GM12878 (cell line): ENCODE results near the gene CCDC28A. TPM values are rescaled to one million over a fixed set of nuclear protein-coding genes. Genes with fewer than 3 reads are reported as not detected.

Experiments
- ATAC-seq: fragments of 200-7000 bp; cut with Tn5 transposase; 3 replicates; pipeline ENCODE4 v1.9.1; 2020; ENCODE audit warnings: mild to moderate bottlenecking, moderate library complexity
- BruUV-seq: library from RNA; stranded (reverse); fragments of 400-500 nt; replicated peaks from 2 replicates; lab custom pipeline; 2021; lab: Mats Ljungman, UMichigan
- CTCF ChIA-PET: fragments of 300-600 bp; sonication (Branson Sonifier 250); formaldehyde crosslinking; extraction: SDS; loops from one replicate; lab custom pipeline; 2021; ENCODE audit warnings: inconsistent platforms; lab: Yijun Ruan, JAX
- POLR2A ChIA-PET: fragments of 350-600 bp; formaldehyde crosslinking; extraction: SDS; loops from one replicate; lab custom pipeline; 2021; ENCODE audit warnings: inconsistent platforms; lab: Charles Lee
- RAD21 ChIA-PET: fragments of 300-600 bp; sonication (Branson Sonifier 250); formaldehyde crosslinking; loops from one replicate; lab custom pipeline; 2023; ENCODE audit warnings: antibody characterized with exemption; ENCODE audit not compliant: unreplicated experiment; lab: Charles Lee
- SMC1A ChIA-PET: fragments of 300-600 bp; sonication (Branson Sonifier 250); formaldehyde crosslinking; loops from one replicate; lab custom pipeline; 2023; ENCODE audit not compliant: unreplicated experiment, uncharacterized antibody; lab: Charles Lee
- DNase-seq: peaks from one replicate; pipeline ENCODE4 v3.0.0-alpha.2; 2011; ENCODE audit warnings: low read depth, low spot score
- FAIRE-seq: peaks from 3 replicates; lab custom pipeline; 2011; peaks lifted over from hg19 to GRCh38; lab: Jason Lieb, UNC
- H2AFZ ChIP-seq: 2 replicates; pipeline ENCODE4 v1.6.0; 2011; ENCODE audit warnings: low read depth, low read length, control low read depth; ENCODE audit not compliant: control insufficient read depth
- H3K27ac ChIP-seq: 2 replicates; pipeline ENCODE4 v1.5.1; 2011; ENCODE audit warnings: control low read depth; ENCODE audit not compliant: control insufficient read depth, insufficient read depth
- H3K27me3 ChIP-seq, 2 experiments: replicated peaks in 1 of 2; 2 replicates each; pipeline versions ENCODE4 v1.6.0 to v1.6.1; 2011; ENCODE audit warnings: low read length in 1 of 2; ENCODE audit not compliant: control insufficient read depth in 2 of 2, insufficient read depth in 2 of 2
- H3K36me3 ChIP-seq, 2 experiments: 2 replicates each; pipeline ENCODE4 v1.5.1; 2011; ENCODE audit warnings: low read length in 1 of 2; ENCODE audit not compliant: control insufficient read depth in 2 of 2, insufficient read depth in 2 of 2
- H3K4me1 ChIP-seq: 2 replicates; pipeline ENCODE4 v1.6.1; 2011; ENCODE audit warnings: mild to moderate bottlenecking, low read length, moderate library complexity, mixed read lengths; ENCODE audit not compliant: control insufficient read depth, insufficient read depth
- H3K4me2 ChIP-seq: 2 replicates; pipeline ENCODE4 v1.6.0; 2011; ENCODE audit warnings: control low read depth; ENCODE audit not compliant: control insufficient read depth, insufficient read depth
- H3K4me3 ChIP-seq: fragments of 200-600 bp; sonication (generic); 2 replicates; pipeline ENCODE4 v1.5.1; 2016
- H3K79me2 ChIP-seq: 2 replicates; pipeline ENCODE4 v1.6.0; 2011; ENCODE audit warnings: low read length; ENCODE audit not compliant: control insufficient read depth, insufficient read depth
- H3K9ac ChIP-seq: 2 replicates; pipeline ENCODE4 v1.8.0; 2011; ENCODE audit warnings: low read length, control low read depth, mixed read lengths; ENCODE audit not compliant: control insufficient read depth, insufficient read depth
- H3K9me3 ChIP-seq: replicated peaks from 3 replicates; pipeline ENCODE4 v1.5.1; 2011; ENCODE audit warnings: mild to moderate bottlenecking, low read length; ENCODE audit not compliant: control insufficient read depth, insufficient read depth
- H4K20me1 ChIP-seq: 2 replicates; pipeline ENCODE4 v1.6.0; 2011; ENCODE audit not compliant: control insufficient read depth, insufficient read depth
- BMI1 ChIP-seq: fragments of 450-650 bp; IDR thresholded peaks from 2 replicates; pipeline ENCODE4 v1.6.1; 2016; ENCODE audit warnings: mild to moderate bottlenecking, moderate library complexity, borderline replicate concordance
- CBX5 ChIP-seq: sonication (generic); IDR thresholded peaks from 2 replicates; pipeline ENCODE4 v1.6.1; 2016; ENCODE audit warnings: low read depth, moderate library complexity, mild to moderate bottlenecking, inconsistent platforms
- DPF2 ChIP-seq: fragments of 450-650 bp; IDR thresholded peaks from 2 replicates; pipeline ENCODE4 v1.6.1; 2017; ENCODE audit warnings: mild to moderate bottlenecking
- FOS ChIP-seq: IDR thresholded peaks from 3 replicates; pipeline ENCODE4 v1.6.1; 2011; ENCODE audit warnings: borderline replicate concordance; ENCODE audit not compliant: insufficient read length; ENCODE audit errors: extremely low read depth
- IKZF1 ChIP-seq: fragments of 450-650 bp; conservative IDR thresholded peaks from 2 replicates; pipeline ENCODE4 v1.6.1; 2017; ENCODE audit warnings: antibody characterized with exemption, mild to moderate bottlenecking
- LARP7 ChIP-seq: fragments of 450-650 bp; IDR thresholded peaks from 2 replicates; pipeline ENCODE4 v1.6.1; 2017; ENCODE audit warnings: mild to moderate bottlenecking
- NFYB ChIP-seq: IDR thresholded peaks from 2 replicates; pipeline ENCODE4 v1.6.1; 2011; ENCODE audit warnings: low read depth, mild to moderate bottlenecking, low read length, improper control_type of control experiment, moderate library complexity; ENCODE audit not compliant: insufficient read depth
- POU2F2 ChIP-seq: IDR thresholded peaks from 3 replicates; pipeline ENCODE4 v1.6.1; 2011; ENCODE audit warnings: low read depth, mild to moderate bottlenecking, low read length, borderline replicate concordance
- SMC3 ChIP-seq: IDR thresholded peaks from 2 replicates; pipeline ENCODE4 v1.6.1; 2011; ENCODE audit warnings: low read length, improper control_type of control experiment, borderline replicate concordance
- SP1 ChIP-seq: IDR thresholded peaks from one replicate; pipeline ENCODE4 v1.6.1; 2011; ENCODE audit warnings: low read depth, low read length
- TCF7 ChIP-seq: IDR thresholded peaks from 2 replicates; pipeline ENCODE4 v1.6.1; 2014; ENCODE audit warnings: antibody characterized with exemption, borderline replicate concordance
- ZNF622 ChIP-seq: fragments of 450-650 bp; IDR thresholded peaks from 2 replicates; pipeline ENCODE4 v1.6.1; 2017; ENCODE audit warnings: mild to moderate bottlenecking, inconsistent platforms
- WGBS: methylation state at CpG from one replicate; pipeline ENCODE4 v1.1.6; 2016; ENCODE audit warnings: low lambda C conversion rate; ENCODE audit not compliant: insufficient replicate concordance, insufficient coverage; ENCODE audit errors: missing lambda C conversion rate; 5-methylcytosine and 5-hydroxymethylcytosine counted together
- in situ Hi-C: fragments of 300-500 bp; cut with MboI; formaldehyde crosslinking; loops from 9 replicates; pipeline ENCODE4 v1.14.3; 2018; ENCODE audit warnings: mixed read lengths
- intact Hi-C: fragments of 100-400 bp; cut with micrococcal nuclease; formaldehyde crosslinking; loops from one replicate; pipeline ENCODE4 v1.14.2; 2022; ENCODE audit not compliant: unreplicated experiment
- polyA plus RNA-seq, 11 experiments: library from polyadenylated mRNA; depleted of rRNA in 4 of 11; unstranded in 6 of 11; stranded (reverse) in 5 of 11; fragments of >200 nt; fragmentation: Nextera tagmentation in 4 of 11; fragmentation: Illumina TruSeq in 1 of 11; extraction: Ambion mirVana in 4 of 11; extraction: Trizol in 1 of 11; gene quantifications; 1 replicate in 1 of 11; 2 replicates in 10 of 11; pipeline versions ENCODE4 v1.2.1 to v1.2.3, GENCODE V29; 2011 to 2016; ENCODE audit warnings: inconsistent platforms in 2 of 11, missing spikeins in 2 of 11, low read depth in 1 of 11
- total RNA-seq, 4 experiments: library from RNA; depleted of rRNA in 3 of 4; stranded (reverse); fragments of >200 nt in 3 of 4; fragmentation: Illumina TruSeq in 1 of 4; extraction: Trizol in 1 of 4; gene quantifications; 2 replicates each; pipeline versions ENCODE4 v1.2.1 to v1.2.3, GENCODE V29; 2013 to 2021
- TF ChIP-seq, protein P1 (sequence below): fragments of 450-650 bp; IDR thresholded peaks from 2 replicates; pipeline ENCODE4 v1.6.1; 2016; ENCODE audit warnings: mild to moderate bottlenecking
- TF ChIP-seq, protein P2 (sequence below): fragments of 450-650 bp; IDR thresholded peaks from 2 replicates; pipeline ENCODE4 v1.6.1; 2018; ENCODE audit warnings: borderline replicate concordance, mild to moderate bottlenecking; ENCODE audit not compliant: partially characterized antibody

The CCDC28A gene
- total and polyA plus RNA-seq, 10 of the 15 experiments (the other 5 are each of a cell fraction or from before 2014, with no cell fraction given), result 13.5 to 38.8 (median 19.2) TPM

DNA sequence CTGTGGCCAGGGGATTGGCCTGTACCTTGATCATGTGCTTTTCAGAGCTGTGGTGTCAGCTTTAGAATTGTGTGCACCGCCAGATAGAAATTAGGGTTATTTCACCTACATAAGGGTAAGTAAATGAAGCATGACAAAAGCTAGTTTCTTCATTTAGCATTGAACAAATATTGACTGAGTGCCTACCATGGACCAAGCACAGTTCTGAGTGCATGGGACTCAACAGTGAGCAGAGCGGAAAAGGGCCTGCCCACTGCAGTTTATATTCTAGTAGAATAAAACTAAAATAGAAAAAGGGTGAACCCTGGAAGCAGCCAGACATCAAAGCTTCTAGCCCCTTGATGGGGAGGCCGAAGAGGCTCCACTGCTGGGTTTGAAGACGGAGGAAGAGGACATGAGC, 48.0 kb downstream of the CCDC28A start (continued):
- TF ChIP-seq, protein P1, sequence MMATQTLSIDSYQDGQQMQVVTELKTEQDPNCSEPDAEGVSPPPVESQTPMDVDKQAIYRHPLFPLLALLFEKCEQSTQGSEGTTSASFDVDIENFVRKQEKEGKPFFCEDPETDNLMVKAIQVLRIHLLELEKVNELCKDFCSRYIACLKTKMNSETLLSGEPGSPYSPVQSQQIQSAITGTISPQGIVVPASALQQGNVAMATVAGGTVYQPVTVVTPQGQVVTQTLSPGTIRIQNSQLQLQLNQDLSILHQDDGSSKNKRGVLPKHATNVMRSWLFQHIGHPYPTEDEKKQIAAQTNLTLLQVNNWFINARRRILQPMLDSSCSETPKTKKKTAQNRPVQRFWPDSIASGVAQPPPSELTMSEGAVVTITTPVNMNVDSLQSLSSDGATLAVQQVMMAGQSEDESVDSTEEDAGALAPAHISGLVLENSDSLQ, result no peak
- TF ChIP-seq DPF2, result no peak
- no peak for TF ChIP-seq LARP7
- TF ChIP-seq ZNF622, result no peak
- TF ChIP-seq BMI1, result no peak

DNA sequence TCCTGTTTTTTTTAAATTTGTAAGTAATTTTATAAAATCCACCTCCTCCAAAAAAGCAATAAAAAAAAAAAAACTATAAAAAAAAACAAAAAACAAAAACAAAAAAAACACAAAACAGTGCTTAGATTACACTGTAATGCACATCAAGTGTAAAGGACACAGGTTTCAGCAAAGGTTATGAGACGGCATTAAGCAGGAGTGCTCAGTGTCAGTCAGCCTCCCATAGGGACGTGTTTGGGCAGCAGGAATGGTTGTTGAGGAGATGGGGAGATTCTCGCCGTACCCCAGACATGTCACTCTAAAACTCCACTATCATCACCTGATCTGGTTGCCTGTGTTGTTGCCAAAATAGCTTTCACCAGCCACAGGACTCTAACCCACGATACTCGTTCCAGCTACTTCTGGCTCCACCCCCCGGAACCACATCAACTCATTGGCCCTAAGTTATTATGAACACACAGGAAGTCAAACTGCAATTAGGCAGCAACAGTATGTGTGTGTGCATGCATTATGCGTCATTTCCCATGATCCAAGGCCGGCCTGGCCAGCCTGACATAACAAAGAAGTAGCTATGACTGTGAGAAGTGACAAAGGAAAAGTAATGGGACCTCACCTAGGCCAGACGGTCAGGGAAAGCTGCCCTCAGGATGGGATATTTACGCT, 51.0 kb downstream of the CCDC28A start:
- peak; percentile 31; the same call in 2 of the 3 replicates for ATAC-seq
- CTCF ChIA-PET, result interaction anchor here (0.8 kb wide), 1 partner anchor 540 kb away, joined by 3 read pairs; no protein-coding TSS in a partner anchor
- Histone ChIP-seq H3K27me3 (no peaks in the 10 kb centered on the region), H3K9ac (no peak overlapping the region), H3K79me2 (no peaks in the 10 kb centered on the region), H3K9me3 (no peaks in the 10 kb centered on the region), H4K20me1 (no peaks in the 10 kb centered on the region), H3K36me3 (no peaks in the 10 kb centered on the region), H3K27ac (no peak overlapping the region), H3K4me3 (no peak overlapping the region), H3K4me2 (no peak overlapping the region), H3K4me1 (no peaks in the 10 kb centered on the region), H2AFZ (no peak overlapping the region; the same call in 1 of the 2 replicates)
- in situ Hi-C loops (no loop called here), intact Hi-C loops (no loop called here)
- no peak for FAIRE-seq
- no peak for DNase-seq
- POLR2A ChIA-PET, result no interaction called here
- RAD21 ChIA-PET, result no interaction called here
- TF ChIP-seq, protein P2, sequence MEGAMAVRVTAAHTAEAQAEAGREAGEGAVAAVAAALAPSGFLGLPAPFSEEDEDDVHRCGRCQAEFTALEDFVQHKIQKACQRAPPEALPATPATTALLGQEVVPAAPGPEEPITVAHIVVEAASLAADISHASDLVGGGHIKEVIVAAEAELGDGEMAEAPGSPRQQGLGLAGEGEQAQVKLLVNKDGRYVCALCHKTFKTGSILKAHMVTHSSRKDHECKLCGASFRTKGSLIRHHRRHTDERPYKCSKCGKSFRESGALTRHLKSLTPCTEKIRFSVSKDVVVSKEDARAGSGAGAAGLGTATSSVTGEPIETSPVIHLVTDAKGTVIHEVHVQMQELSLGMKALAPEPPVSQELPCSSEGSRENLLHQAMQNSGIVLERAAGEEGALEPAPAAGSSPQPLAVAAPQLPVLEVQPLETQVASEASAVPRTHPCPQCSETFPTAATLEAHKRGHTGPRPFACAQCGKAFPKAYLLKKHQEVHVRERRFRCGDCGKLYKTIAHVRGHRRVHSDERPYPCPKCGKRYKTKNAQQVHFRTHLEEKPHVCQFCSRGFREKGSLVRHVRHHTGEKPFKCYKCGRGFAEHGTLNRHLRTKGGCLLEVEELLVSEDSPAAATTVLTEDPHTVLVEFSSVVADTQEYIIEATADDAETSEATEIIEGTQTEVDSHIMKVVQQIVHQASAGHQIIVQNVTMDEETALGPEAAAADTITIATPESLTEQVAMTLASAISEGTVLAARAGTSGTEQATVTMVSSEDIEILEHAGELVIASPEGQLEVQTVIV, result no peak
- TF ChIP-seq IKZF1, result no peak
- no peak for TF ChIP-seq NFYB
- TF ChIP-seq TCF7, result no peak
- TF ChIP-seq SP1, result no peak
- no peak for TF ChIP-seq POU2F2
- no peak for TF ChIP-seq CBX5
- no peak for TF ChIP-seq SMC3
- TF ChIP-seq FOS, result no peak
- no TSS peak for BruUV-seq
- SMC1A ChIA-PET, result interaction anchor here (0.6 to 1.0 kb wide), 2 partner anchors 29 to 69 kb away, joined by 3 read pairs; no protein-coding TSS in a partner anchor
- WGBS, result 71% methylated on average over 11 of the region's 11 CpGs
